Colonic mucosa (tissue), 4 donors: Measurements from ENCODE around the gene HOXB8. TPM values are rescaled to one million over a fixed set of nuclear protein-coding genes. Genes with fewer than 3 reads are reported as not detected.
A peak's percentile ranks its signal among the peaks of the same experiment; 100 is the strongest.

Experiments used
- DNase-seq: peaks from one replicate; pipeline ENCODE4 v3.0.0-alpha.2; 2020
- H3K27ac ChIP-seq: fragments of 200-600 bp; one replicate; pipeline ENCODE4 v1.8.0; 2021
- H3K27me3 ChIP-seq: fragments of 200-600 bp; one replicate; pipeline ENCODE4 v1.8.0; 2021
- H3K36me3 ChIP-seq: fragments of 200-600 bp; one replicate; pipeline ENCODE4 v1.8.0; 2021
- H3K4me1 ChIP-seq: fragments of 200-600 bp; one replicate; pipeline ENCODE4 v1.8.0; 2021; ENCODE audit warnings: mild to moderate bottlenecking
- H3K4me3 ChIP-seq: fragments of 200-600 bp; one replicate; pipeline ENCODE4 v1.8.0; 2021
- H3K9ac ChIP-seq, 2 donors: one replicate each; pipeline ENCODE4 v1.7.0; 2013; ENCODE audit warnings: control low read depth in 2 of 2, low read depth in 2 of 2, low read length in 2 of 2
- H3K9me3 ChIP-seq: fragments of 200-600 bp; one replicate; pipeline ENCODE4 v1.8.0; 2021
- intact Hi-C: fragments of 100-400 bp; cut with DNase I; formaldehyde crosslinking; loops from one replicate; pipeline ENCODE4 v1.14.1; 2022
- total RNA-seq, 2 donors: library from RNA; stranded (reverse); fragmentation: NEBNext Ultra II Directional in 1 of 2; extraction: Animal tissue kit (Norgen Biotek cat#: 25700) in 1 of 2; gene quantifications; one replicate each; pipeline ENCODE4 v1.2.1, GENCODE V29; 2021
- TF ChIP-seq, protein P1 (sequence below): fragments of 200-600 bp; IDR thresholded peaks from one replicate; pipeline ENCODE4 v1.8.0; 2022; ENCODE audit warnings: antibody characterized with exemption, mild to moderate bottlenecking
- donor health status: healthy.
- donor health status: DM: no; HTN: no; CAD: no.
- donor health status: DM: no; HTN: no; CAD: no.

HOXB8 gene
- total RNA-seq, 2 donors from 2014 or later = 4.2 to 7.4 TPM

DNA sequence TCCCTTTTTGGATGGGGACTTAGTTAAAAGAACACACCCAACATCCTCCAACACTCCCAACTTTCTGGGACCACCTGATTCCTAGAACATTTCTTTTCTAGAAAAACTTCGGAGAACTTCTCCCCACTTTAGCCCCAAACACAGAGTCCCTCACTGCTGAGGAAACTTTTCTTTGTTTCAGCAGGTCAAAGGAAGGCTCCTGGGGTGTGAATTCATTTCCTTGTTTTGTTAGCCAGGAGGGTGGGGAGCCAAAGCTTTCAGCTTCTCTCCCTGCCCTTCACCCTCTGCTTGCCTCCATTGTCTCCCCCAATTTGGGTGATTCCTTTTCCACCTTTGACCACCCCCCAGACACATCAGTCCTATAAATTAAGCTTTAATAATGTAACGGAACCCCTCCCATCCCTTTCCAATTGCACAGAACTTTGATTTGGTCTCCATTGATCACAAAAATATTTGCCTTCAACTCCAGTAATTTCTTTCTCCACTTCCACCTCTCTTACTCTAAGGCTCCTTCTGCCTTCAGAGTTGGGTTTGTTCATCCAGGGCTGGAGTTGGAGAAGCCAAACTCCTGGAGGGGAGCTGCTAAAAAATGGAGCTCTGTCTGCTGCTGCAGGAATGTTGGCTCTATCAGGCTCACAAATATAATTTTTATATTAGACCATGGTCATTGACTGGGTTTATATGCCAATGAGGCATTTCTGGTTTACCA, 47.3 kb downstream of the HOXB8 start:
- Histone ChIP-seq H3K4me3 (no peak overlapping the region), H3K4me1 (peaks cover 21% of the 10 kb centered on the region), H3K27ac (peak overlapping the region; percentile 34), H3K9me3 (no peaks in the 10 kb centered on the region), H3K9ac (peak overlapping the region in 1 of 2 donors; percentile 27), H3K27me3 (no peaks in the 10 kb centered on the region), H3K36me3 (no peaks in the 10 kb centered on the region)
- TF ChIP-seq, protein P1, sequence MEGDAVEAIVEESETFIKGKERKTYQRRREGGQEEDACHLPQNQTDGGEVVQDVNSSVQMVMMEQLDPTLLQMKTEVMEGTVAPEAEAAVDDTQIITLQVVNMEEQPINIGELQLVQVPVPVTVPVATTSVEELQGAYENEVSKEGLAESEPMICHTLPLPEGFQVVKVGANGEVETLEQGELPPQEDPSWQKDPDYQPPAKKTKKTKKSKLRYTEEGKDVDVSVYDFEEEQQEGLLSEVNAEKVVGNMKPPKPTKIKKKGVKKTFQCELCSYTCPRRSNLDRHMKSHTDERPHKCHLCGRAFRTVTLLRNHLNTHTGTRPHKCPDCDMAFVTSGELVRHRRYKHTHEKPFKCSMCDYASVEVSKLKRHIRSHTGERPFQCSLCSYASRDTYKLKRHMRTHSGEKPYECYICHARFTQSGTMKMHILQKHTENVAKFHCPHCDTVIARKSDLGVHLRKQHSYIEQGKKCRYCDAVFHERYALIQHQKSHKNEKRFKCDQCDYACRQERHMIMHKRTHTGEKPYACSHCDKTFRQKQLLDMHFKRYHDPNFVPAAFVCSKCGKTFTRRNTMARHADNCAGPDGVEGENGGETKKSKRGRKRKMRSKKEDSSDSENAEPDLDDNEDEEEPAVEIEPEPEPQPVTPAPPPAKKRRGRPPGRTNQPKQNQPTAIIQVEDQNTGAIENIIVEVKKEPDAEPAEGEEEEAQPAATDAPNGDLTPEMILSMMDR = no peak
- no peak for DNase-seq
- intact Hi-C loops = no loop called here

GRCh38 chr17:48567209-48567608, 47.9 kb downstream of the HOXB8 start:
- Histone ChIP-seq H3K36me3 (no peaks in the 10 kb centered on the region), H3K9ac (peak overlapping the region in 1 of 2 donors; percentile 27), H3K27ac (peak overlapping the region; percentile 34), H3K4me3 (no peak overlapping the region), H3K27me3 (no peaks in the 10 kb centered on the region), H3K4me1 (peaks cover 21% of the 10 kb centered on the region), H3K9me3 (no peaks in the 10 kb centered on the region)
- intact Hi-C loops = no loop called here
- TF ChIP-seq, protein P1 = no peak
- DNase-seq = peak; percentile 84

GRCh38 chr17:48566717-48567116, 48.4 kb downstream of the HOXB8 start:
- no peaks in the 10 kb centered on the region for H3K27me3 ChIP-seq
- no peak for DNase-seq
- peak overlapping the region in 1 of 2 donors; percentile 27 for H3K9ac ChIP-seq
- H3K4me1 ChIP-seq = peaks cover 21% of the 10 kb centered on the region
- H3K4me3 ChIP-seq = no peak overlapping the region
- H3K9me3 ChIP-seq = no peaks in the 10 kb centered on the region
- intact Hi-C loops = no loop called here
- no peaks in the 10 kb centered on the region for H3K36me3 ChIP-seq
- TF ChIP-seq, protein P1 = no peak
- peak overlapping the region; percentile 34 for H3K27ac ChIP-seq

- H3K27me3 ChIP-seq = no peaks in the 10 kb centered on the region
- TF ChIP-seq, protein P1 = no peak
- no peak overlapping the region for H3K27ac ChIP-seq
- peaks cover 21% of the 10 kb centered on the region for H3K4me1 ChIP-seq
- no peak overlapping the region for H3K4me3 ChIP-seq
- no peak overlapping the region for H3K9ac ChIP-seq
- no peaks in the 10 kb centered on the region for H3K9me3 ChIP-seq
- H3K36me3 ChIP-seq = no peaks in the 10 kb centered on the region
- intact Hi-C loops = no loop called here
- no peak for DNase-seq
Observed at GRCh38 chr17:48565925-48566710, 49.0 kb downstream of the HOXB8 start.

- no peaks in the 10 kb centered on the region for H3K27me3 ChIP-seq
Observed at GRCh38 chr17:48565022-48565554, 50.0 kb downstream of the HOXB8 start.

More at GRCh38 chr17:48565022-48565554, 50.0 kb downstream of the HOXB8 start:
- intact Hi-C loops = no loop called here
- Histone ChIP-seq H3K9ac (peak overlapping the region in 1 of 2 donors; percentile 48), H3K4me3 (no peak overlapping the region), H3K4me1 (peaks cover 21% of the 10 kb centered on the region), H3K36me3 (no peaks in the 10 kb centered on the region), H3K27ac (no peak overlapping the region), H3K9me3 (no peaks in the 10 kb centered on the region)
- no peak for DNase-seq
- TF ChIP-seq, protein P1 = no peak
